Measurements from ENCODE around the gene CPTP. TPM values are rescaled to one million over a fixed set of nuclear protein-coding genes. Genes with fewer than 3 reads are reported as not detected.

CPTP gene
- polyA plus RNA-seq, 3 donors, result 6.4 to 7.7 (median 7.4) TPM

DNA sequence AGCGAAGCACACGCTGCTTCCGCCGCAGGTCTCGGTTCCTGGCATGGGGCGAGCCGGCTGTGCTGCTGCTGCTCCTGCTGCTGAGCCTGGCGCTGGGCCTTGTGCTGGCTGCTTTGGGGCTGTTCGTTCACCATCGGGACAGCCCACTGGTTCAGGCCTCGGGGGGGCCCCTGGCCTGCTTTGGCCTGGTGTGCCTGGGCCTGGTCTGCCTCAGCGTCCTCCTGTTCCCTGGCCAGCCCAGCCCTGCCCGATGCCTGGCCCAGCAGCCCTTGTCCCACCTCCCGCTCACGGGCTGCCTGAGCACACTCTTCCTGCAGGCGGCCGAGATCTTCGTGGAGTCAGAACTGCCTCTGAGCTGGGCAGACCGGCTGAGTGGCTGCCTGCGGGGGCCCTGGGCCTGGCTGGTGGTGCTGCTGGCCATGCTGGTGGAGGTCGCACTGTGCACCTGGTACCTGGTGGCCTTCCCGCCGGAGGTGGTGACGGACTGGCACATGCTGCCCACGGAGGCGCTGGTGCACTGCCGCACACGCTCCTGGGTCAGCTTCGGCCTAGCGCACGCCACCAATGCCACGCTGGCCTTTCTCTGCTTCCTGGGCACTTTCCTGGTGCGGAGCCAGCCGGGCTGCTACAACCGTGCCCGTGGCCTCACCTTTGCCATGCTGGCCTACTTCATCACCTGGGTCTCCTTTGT is 9.1 kb downstream of the CPTP start:
- no peaks in the 10 kb centered on the region for H3K4me1 Mint-ChIP-seq
- H3K36me3 Mint-ChIP-seq, result peaks cover 2 to 13% of the 10 kb centered on the region in 2 donors
- no peak overlapping the region for H3K27ac ChIP-seq (ENCODE audit: low read depth in 1 of 2, low read length in 2 of 2)
- DNase-seq, result no peak
- intact Hi-C loops (cut with micrococcal nuclease), result no loop called here
- no peaks in the 10 kb centered on the region for H3K4me1 ChIP-seq (ENCODE audit: control insufficient read depth in 1 of 2, insufficient read depth in 2 of 2, low read length in 2 of 2)
- H3K4me2 ChIP-seq (replicated peaks; ENCODE audit: extremely low read depth, low read length, poor library complexity, severe bottlenecking), result no peak overlapping the region
- no peak overlapping the region for H3K27ac Mint-ChIP-seq
- no peaks in the 10 kb centered on the region for H3K9me3 ChIP-seq (replicated peaks in 1 of 2; ENCODE audit: control insufficient read depth in 1 of 2, insufficient read depth in 1 of 2, low read length in 2 of 2)
- H3K27me3 Mint-ChIP-seq (ENCODE audit: low read depth in 3 of 3), result no peaks in the 10 kb centered on the region
- TF ChIP-seq, protein P1, sequence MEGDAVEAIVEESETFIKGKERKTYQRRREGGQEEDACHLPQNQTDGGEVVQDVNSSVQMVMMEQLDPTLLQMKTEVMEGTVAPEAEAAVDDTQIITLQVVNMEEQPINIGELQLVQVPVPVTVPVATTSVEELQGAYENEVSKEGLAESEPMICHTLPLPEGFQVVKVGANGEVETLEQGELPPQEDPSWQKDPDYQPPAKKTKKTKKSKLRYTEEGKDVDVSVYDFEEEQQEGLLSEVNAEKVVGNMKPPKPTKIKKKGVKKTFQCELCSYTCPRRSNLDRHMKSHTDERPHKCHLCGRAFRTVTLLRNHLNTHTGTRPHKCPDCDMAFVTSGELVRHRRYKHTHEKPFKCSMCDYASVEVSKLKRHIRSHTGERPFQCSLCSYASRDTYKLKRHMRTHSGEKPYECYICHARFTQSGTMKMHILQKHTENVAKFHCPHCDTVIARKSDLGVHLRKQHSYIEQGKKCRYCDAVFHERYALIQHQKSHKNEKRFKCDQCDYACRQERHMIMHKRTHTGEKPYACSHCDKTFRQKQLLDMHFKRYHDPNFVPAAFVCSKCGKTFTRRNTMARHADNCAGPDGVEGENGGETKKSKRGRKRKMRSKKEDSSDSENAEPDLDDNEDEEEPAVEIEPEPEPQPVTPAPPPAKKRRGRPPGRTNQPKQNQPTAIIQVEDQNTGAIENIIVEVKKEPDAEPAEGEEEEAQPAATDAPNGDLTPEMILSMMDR (IDR thresholded peaks at IDR 0.05), result no peak
- no peaks in the 10 kb centered on the region for H4K20me1 ChIP-seq (ENCODE audit: insufficient read depth, low read length)
- no peaks in the 10 kb centered on the region for H3K27me3 ChIP-seq (ENCODE audit: control insufficient read depth in 2 of 2, insufficient read depth in 2 of 2, low read length in 2 of 2)
- H3K79me2 ChIP-seq (ENCODE audit: insufficient read depth, low read length), result no peaks in the 10 kb centered on the region
- no peak overlapping the region for H3K9ac ChIP-seq (ENCODE audit: insufficient read depth, low read length, poor library complexity, severe bottlenecking)
- H3K4me3 ChIP-seq (replicated peaks in 1 of 3; ENCODE audit: low read depth in 2 of 3, low read length in 3 of 3), result no peak overlapping the region
- 95% methylated on average over 36 of the region's 36 CpGs for WGBS (ENCODE audit: insufficient coverage)
- no peak overlapping the region for H2AFZ ChIP-seq (ENCODE audit: insufficient read depth, low read depth, low read length, poor library complexity, severe bottlenecking)
- peaks cover 6 to 8% of the 10 kb centered on the region in 2 donors for H3K36me3 ChIP-seq (replicated peaks in 1 of 2; ENCODE audit: control insufficient read depth in 1 of 2, insufficient read depth in 2 of 2, low read length in 2 of 2)
- H3K4me3 Mint-ChIP-seq, result no peak overlapping the region
- H3K9me3 Mint-ChIP-seq, result peaks cover 0 to 3% (median 0%) of the 10 kb centered on the region in 7 donors

DNA sequence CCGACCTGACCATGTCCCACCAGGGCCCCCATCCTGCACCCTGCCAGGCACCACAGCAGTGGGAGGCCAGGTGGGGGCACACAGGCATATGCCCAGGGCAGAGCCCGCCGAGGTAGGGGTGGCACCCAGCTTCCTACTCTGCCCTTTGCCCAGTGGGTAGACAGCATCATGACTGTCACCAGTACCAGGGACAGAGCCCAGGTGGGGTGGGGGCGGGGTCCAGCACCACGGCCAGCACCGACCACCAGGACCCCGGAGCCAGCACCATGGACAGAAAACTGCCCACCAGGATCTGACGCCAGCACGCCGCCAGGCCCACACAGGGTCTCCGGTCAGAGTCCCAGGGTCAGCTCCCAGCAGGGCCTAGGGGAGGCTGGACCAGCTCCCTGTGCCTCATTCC is 10.2 kb downstream of the CPTP start:
- peaks cover 0 to 2% (median 0%) of the 10 kb centered on the region in 7 donors for H3K9me3 Mint-ChIP-seq

More for the DNA sequence above, 10.2 kb downstream of the CPTP start:
- Histone ChIP-seq H3K27me3 (ENCODE audit: control insufficient read depth in 2 of 2, insufficient read depth in 2 of 2, low read length in 2 of 2) (no peaks in the 10 kb centered on the region), H3K36me3 (replicated peaks in 1 of 2; ENCODE audit: control insufficient read depth in 1 of 2, insufficient read depth in 2 of 2, low read length in 2 of 2) (peaks cover 9 to 10% of the 10 kb centered on the region in 2 donors), H3K79me2 (ENCODE audit: insufficient read depth, low read length) (no peaks in the 10 kb centered on the region), H3K27ac (ENCODE audit: low read depth in 1 of 2, low read length in 2 of 2) (no peak overlapping the region), H3K4me1 (ENCODE audit: control insufficient read depth in 1 of 2, insufficient read depth in 2 of 2, low read length in 2 of 2) (no peaks in the 10 kb centered on the region), H2AFZ (ENCODE audit: insufficient read depth, low read depth, low read length, poor library complexity, severe bottlenecking) (no peak overlapping the region), H3K9me3 (replicated peaks in 1 of 2; ENCODE audit: control insufficient read depth in 1 of 2, insufficient read depth in 1 of 2, low read length in 2 of 2) (no peaks in the 10 kb centered on the region), H4K20me1 (ENCODE audit: insufficient read depth, low read length) (no peaks in the 10 kb centered on the region), H3K4me3 (replicated peaks in 1 of 3; ENCODE audit: low read depth in 2 of 3, low read length in 3 of 3) (no peak overlapping the region), H3K9ac (ENCODE audit: insufficient read depth, low read length, poor library complexity, severe bottlenecking) (no peak overlapping the region), H3K4me2 (replicated peaks; ENCODE audit: extremely low read depth, low read length, poor library complexity, severe bottlenecking) (no peak overlapping the region)
- H3K4me3 Mint-ChIP-seq, result no peak overlapping the region
- intact Hi-C loops (cut with micrococcal nuclease), result no loop called here
- H3K4me1 Mint-ChIP-seq, result no peaks in the 10 kb centered on the region
- peaks cover 7 to 23% of the 10 kb centered on the region in 2 donors for H3K36me3 Mint-ChIP-seq
- 93% methylated on average over 11 of the region's 11 CpGs for WGBS (ENCODE audit: insufficient coverage)
- H3K27me3 Mint-ChIP-seq (ENCODE audit: low read depth in 3 of 3), result no peaks in the 10 kb centered on the region
- DNase-seq, result no peak
- no peak overlapping the region for H3K27ac Mint-ChIP-seq
- TF ChIP-seq, protein P1 (IDR thresholded peaks at IDR 0.05), result no peak
